Measurements from ENCODE around the gene POLR3B.
"Not testable (repeated sequence)": the region's sequence is repeated elsewhere in the genome, so short reads cannot be mapped to it uniquely, and the experiment has no call there.

Gene POLR3B

DNA sequence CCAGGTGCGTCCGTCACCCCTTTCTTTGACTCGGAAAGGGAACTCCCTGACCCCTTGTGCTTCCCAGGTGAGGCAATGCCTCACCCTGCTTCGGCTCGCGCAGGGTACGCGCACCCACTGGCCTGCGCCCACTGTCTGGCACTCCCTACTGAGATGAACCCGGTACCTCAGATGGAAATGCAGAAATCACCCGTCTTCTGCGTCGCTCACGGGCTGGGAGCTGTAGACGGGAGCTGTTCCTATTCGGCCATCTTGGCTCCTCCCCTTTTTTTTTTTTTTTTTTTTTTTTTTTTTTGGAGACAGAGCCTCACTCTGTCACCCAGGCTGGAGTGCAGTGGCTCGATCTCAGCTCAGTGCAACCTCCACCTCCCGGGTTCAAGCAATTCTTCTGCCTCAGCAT, 120.1 kb downstream of the POLR3B start:
- DNase-seq, result not testable (repeated sequence)

DNA sequence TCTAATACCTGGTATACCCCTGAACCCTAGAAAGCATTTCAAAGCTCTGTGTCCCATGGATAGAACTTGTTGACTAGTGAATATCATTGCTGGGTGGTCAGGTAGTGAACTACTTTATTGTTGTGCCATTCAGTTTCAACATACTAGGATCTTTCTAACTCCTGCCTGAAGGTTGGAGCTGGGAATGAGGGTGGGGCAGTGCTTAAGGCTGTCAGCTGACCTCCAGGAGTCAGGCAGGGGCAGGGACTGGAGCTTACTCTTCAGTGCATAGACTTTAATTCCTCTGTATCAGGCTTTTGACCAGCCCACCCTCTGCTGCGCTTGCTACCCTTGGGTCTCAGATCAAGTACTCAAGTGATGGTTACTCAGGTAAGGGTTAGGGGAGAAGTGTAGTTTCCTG, 122.7 kb downstream of the POLR3B start:
- DNase-seq, result no peak

DNA sequence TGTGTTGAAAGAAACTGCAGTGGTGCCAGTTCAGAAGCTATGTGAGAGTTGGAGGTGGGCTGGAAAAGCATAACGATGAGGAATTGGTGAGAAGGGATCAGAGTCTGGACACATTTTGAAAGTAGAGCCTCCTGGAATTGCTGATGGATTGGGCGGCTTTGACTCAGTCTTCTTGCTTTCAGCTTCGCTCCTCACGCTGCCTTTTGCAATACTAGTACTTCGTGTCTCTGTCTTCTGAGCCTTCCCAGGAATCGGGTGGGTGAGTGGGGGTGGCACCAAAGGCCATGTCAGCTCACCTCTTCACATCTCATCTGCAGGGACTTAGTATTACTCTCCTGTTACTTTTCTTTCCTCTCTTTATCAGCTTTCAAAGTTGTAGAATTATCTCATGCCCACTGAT, 123.7 kb downstream of the POLR3B start:
- no peak for DNase-seq

DNA sequence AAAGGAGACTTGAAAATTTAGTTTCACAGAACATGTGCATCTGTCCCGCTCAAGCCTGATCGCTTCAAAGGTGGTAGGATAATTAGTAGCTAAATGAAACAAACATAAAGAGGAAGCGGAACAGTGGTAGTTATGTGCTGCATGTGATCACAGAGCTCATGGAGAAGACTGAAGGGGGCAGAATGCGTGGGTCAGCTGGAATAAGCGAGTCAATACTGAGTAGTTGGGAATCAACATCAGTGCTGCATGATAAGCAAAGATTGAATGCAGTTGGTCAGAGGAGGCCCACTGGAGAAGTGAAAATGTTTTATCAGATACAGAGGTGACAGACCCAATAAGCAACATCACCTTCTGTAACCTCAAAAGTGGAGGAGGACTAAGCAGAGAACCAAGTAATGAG, 130.1 kb downstream of the POLR3B start:
- DNase-seq, result no peak

DNA sequence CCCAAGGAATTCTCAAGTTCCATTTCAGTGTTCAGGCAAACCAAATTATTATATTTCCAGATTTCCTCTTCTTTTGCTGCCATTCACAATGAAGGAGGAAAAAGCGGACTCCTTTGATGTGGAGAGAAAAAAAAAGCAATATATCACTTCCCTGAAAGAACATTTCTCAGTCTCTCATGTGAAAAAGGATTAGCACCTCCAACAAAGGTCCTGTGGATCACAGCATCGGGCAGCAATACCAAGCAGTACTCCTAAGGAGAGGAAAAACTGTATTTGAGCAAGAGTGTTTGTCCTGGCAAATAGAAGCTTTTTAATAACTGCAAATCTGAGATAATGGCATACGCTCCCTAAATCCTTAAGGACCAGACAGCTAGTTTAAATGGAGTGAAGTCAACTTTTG, 131.3 kb downstream of the POLR3B start:
- DNase-seq, result no peak

DNA sequence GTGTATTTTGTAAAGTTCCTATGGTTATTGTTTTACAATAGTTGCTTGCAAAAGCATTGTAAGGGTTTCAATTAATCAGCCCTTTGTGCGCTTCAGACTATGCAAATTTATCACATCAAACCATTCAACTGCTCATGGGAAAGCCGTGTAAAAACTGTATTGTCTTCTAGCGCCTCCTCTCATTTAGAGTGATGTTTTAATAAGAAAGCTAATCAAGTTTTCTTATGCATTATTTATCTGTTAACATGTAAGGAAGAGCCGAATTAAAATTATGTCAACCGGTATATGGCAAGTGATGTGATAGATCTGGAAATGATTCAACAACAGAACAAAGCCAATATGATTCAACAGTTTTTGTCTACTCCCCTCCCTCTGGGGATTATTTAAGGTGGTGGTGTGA, 132.7 kb downstream of the POLR3B start:
- no peak for DNase-seq

DNA sequence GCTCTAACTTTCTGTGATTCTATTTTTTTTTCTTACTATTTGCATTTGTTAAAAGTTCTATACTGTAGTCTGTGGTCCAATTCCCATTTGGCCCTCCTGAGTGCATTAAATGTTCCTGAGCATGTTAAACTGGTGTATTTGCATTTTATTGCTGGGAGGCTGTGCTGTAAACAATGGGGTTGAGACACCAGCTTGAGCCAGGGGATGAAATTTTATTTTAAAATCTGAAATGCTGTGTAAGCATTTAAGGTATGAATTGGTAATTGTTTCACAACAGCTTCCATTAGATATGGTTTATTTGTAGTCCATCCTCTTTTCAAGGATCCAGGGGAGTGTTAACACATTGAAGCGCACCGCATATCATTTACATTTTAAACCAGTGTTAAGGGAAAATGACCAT, 135.3 kb downstream of the POLR3B start:
- no peak for DNase-seq

DNA sequence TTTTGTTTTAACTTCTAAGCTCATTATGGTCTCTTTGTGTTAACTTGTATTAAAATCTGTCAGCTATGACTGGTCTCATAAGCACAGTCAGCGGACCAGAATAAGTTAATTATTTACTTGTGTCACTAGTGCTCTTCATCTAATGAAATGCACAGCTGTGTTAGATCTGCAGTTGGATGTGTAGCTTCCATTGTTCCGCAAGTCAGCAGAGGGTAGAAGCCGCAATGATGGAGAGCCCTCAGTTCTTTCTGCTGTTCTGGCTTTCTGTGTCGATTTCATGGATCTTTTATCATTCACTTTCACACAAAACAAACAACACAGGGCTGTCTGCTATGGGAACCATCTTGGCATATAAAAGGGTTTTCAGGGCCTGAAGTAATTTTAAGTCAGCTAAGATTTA, 136.0 kb downstream of the POLR3B start:
- no peak for DNase-seq

DNA sequence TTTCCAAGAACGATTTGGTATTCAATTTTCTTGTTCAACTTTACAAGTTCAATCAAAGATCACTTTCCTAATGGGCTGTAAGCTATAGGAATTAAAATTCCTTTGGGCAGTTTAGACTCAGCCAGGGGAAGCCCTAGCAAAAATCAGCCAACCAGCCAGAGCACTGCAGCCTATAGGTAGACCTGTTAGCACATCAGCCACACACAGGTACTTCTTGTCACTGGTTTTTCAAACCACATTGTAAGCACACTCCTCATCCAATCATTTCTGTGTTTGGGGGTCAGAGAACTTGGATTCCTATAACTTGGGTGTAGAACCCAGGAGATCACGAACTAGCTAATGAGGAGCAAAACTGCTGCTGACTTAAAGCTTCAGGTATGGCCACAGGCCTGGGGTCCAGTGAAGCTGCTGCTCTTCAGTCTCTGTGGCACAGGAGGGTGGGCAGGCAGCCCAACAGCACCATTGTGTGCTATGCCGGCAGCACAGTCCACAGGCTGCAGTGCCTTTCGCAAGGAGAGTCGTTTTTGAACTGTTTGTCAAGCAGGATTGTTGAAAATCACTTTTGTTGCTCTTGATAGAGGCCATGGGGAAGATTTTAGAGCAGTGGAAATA, 137.9 kb downstream of the POLR3B start:
- no peak for DNase-seq

DNA sequence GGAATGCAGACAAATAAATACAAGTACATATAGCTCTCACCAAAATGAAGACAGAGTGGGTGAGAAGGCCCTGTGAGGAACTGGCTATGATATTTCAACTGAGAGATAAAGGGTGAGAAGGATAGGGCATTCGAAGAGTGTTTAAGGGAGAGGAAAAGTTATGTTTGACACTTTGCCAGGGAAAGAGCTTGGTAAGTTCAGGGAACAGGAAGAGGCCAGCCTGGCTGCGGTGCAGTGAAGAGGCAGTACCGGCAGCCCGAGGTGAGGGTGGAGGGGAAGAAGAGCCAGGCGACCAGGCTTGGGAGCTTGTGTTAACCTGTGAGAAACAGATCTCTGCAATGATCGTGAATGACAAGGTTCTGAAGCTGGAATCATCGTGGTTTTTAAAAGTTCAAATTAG, 140.5 kb downstream of the POLR3B start:
- no peak for DNase-seq

DNA sequence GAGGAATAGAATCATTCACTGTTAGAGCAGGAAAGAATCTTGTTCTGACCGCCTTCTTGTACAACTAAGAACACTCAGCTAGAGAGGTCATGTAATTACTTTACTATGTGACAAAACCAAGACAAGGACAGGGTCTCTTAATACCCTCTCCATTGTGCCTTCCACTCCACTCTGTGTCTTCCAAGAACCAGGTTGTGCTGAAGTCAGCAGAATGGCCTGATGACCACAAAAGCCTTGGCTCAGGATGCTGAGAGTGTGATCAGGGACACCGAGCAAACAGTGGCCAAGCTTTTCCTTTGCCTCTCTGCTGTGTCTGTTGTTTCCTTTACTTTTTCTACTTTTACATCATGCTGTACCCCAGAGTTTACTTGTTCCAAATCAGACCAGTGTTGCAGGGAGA, 142.1 kb downstream of the POLR3B start:
- DNase-seq, result no peak

DNA sequence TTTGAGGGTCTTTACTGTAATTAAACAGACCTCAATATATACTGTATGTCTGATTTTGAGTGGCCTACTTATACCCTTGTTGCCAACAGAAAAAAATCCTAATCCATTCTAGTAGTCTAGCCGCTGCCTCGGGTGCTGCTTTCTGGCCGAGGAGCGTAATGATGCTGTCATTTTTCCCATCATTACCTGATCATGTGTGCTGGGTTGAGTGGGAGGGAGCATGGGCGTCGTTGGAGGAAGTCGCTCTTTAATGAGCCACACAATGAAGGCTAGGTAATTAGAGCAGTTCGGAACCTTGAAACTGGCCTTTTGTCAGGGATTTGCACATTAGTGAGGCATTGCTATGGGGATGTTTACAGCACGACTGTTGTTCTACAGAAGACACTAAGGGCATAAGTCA, 149.1 kb downstream of the POLR3B start:
- DNase-seq, result no peak

DNA sequence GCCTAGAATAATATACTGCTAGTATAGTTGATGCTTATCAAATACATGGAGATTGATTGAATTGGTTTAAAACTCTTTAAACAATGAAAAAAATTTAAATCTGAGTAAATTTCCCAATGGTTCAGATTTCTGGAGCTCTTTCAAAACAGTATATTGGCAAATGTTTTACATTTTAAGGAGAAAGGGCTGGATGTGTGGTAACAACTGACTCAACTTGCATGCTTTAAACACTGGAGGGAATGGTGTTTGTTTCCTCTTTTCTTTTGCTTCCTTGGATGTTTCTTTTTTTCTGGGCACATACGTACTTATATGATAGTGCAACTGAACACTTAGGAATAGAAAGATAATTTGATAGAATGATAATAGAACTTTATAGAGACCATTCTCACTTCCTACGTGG, 151.4 kb downstream of the POLR3B start:
- DNase-seq, result no peak

DNA sequence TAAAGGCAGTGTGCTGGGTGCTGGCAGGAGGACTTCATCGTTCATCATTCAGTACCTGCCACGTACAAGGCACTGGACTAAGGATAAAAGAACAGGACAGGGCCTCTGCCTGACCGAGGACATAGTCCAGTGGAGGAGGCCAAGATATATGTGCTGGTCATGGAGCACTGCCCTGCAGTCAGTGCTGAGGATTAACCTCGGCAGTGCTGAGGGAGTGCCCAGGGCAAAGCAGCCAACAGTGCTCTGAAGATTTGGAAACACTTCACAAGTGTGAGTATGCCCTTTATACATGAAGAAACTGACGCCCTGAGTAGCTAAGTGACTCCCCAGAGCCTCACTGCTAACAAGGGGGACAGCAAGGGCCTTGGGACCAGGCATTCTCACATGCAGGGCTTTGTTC, 153.8 kb downstream of the POLR3B start:
- DNase-seq, result no peak

DNA sequence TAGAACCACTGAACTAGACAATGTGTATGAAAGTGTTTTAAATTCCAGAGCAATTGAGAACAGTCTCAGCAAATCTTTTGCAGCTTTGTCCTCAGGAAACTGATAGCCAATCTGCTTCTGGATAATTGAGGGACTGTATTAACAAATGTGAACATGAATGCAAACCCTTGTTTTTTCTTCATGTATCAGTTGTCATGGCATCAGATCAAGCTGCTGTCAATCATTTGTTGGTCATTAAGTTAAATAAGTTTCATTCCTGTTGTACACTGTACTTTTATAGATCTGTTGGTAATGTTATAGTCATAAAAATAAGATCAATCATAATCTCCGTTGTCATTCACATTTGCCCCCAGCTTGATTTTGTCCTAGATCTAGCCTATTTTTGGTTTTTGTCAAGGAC, 159.8 kb downstream of the POLR3B start:
- no peak for DNase-seq

DNA sequence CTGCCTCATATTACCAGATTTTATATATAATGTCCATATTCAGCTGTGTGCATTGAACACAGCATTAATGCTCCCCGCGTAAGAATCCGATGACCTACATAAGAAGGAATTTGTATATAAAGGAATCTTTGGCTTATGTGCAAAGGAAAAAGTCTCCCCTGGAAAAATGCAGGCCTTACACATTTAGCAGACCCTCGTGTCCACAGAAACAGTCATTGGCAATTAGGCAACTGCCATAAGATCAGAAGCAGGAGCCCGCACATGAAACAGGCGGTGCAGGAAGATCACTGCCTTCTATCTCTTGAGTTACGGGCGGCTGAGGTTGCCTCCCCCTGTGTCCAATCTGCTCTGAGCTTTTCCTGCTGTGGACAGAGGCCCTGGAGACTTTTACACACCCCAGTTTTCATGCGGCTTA, 162.1 kb downstream of the POLR3B start:
- no peak for DNase-seq

DNA sequence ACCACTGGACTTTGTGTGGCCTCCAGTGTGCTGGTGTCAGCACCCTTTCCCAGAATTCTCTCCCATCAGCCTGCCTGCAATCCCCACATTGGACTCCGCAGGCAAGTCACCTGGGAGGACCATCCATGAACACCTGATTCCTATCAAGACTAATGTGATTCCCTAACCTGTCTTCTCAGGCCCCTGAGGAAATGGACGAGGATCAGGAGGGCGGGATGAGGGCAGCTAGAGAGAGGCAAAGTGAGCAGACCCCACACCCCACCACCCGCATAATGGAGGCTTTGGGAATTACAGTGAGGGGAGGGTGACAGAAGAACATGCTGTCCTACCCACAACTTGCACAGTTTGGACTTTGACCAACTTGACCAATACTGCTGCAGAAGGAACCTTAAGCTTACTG, 164.4 kb downstream of the POLR3B start:
- DNase-seq, result no peak

DNA sequence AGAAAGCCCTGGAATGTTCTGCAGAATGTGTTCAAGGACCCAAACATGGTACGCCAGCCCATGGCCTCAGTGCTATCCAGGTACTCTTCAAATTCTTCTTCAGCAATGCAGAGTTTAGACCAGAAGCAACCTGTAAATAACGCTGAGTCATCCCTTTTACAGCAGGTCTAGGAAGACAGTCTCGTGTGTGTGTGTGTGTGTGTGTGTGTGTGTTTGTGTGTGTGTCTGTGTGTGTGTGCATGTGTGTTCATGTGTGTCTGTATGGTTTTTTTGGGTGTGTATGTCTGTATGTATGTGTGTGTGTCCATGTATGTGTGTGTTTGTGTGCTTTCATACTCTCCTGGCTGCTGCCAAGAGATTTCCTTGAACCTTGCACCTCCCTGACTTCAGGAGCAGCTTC, 165.2 kb downstream of the POLR3B start:
- no peak for DNase-seq

DNA sequence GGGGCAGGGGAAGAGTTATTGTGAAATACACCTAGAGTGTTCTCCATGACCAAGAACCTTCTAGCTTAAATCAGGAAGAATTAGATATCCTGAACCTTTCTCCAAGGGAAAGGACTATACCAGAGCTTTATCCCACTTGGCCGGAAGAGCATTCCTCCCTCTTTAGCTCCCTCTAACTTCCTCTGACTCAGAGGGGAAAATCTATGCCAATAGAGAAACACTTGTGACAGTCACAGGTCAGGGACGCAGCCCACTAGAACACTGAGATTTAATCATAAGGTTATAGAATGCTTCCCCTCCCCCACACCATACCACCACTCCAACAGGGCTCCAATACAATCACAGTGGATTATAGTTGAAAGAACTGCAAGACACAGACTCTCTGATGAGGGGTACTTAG, 169.8 kb downstream of the POLR3B start:
- DNase-seq, result no peak

DNA sequence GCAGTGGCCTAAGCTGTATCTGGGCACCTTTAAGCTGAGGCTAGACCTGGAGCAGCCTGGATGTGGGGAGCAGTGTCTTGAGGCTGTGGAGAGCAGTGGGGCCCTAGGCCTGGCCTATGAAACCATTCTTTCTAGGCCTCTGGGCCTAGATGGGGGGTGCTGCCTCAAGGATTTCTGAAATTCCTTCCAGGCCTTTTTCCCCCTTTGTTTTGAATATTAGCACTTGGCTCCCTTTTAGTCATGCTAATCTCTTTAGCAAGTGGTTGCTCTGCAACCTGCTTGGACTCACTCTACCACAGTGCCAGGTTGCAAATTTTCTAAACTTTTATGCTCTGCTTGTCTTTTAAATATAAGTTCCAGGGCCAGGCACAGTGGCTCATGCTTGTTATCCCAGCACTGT, 183.7 kb downstream of the POLR3B start:
- no peak for DNase-seq

DNA sequence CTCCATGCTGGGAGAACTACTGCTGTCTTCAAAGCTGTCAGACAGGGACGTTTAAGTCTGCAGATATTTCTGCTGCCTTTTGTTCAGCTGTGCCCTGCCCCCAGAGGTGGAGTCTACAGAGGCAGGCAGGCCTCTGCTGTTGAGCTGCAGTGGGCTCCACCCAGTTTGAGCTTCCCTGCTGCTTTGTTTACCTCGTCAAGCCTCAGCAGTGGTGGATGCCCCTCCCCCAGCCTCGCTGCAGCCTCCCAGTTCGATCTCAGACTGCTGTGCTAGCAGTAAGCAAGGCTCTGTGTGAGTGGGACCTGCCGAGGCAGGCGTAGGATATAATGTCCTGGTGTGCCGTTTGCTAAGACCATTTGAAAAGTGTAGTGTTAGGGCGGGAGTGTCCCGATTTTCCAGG, 193.9 kb downstream of the POLR3B start:
- DNase-seq, result no peak

DNA sequence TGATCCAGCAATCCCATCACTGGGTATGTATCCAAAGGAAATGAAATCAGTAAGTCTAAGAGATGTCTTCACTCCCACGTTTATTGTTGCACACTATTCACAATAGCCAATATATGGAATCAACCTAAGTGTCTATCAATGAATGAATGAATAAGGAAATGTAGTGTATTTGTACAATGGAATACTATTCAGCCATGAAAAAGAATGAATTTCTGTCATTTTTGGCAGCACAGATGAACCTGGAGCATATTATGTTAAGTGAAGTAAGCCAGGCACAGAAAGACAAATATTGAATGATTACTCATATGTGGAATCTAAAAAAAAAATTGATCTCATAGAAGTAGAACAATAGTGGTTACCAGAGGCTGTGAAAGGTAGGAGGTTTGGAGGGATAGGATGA, 194.7 kb downstream of the POLR3B start:
- DNase-seq, result no peak

All from activated CD4-positive, alpha-beta T cell treated with anti-CD3 and anti-CD28 coated beads, Interleukin-2, amount 50 U/mL, for 16 hours (primary cell).